Smooth muscle cell of the pulmonary artery (primary cell): ENCODE measurements around the gene FHIP2A. TPM values are rescaled to one million over a fixed set of nuclear protein-coding genes. Genes with fewer than 3 reads are reported as not detected.

Experiments used
- total RNA-seq: library from RNA; depleted of rRNA; stranded (reverse); fragments of >200 nt; gene quantifications from 2 replicates; pipeline ENCODE4 v1.2.3, GENCODE V29; 2014

The FHIP2A gene
- 37.8 and 48.7 TPM in 2 replicates for total RNA-seq

GRCh38 chr10:114821293-114821914 lies at the start of gene FHIP2A:
Gene FHIP2A (plus strand): TSS chr10:114821780. CDS start chr10:114822079, 299 bp downstream.

Other genes with a start within 250 kb of the FHIP2A start
- gene ABLIM1, start 163.5 kb upstream of the FHIP2A start, total RNA-seq, result 5.8 and 17.1 TPM in 2 replicates
- 21.7 and 24.3 TPM in 2 replicates for gene TRUB1, start 116.4 kb downstream of the FHIP2A start, total RNA-seq